ENCODE data around the gene ACTL8. TPM values are rescaled to one million over a fixed set of nuclear protein-coding genes. Genes with fewer than 3 reads are reported as not detected.

The ACTL8 gene
- total RNA-seq, 4 donors from 2014 or later = not detected

- H3K27ac ChIP-seq = no peak overlapping the region
- H3K4me1 ChIP-seq = no peaks in the 10 kb centered on the region
- no peaks in the 10 kb centered on the region for H3K36me3 ChIP-seq
- H3K9me3 ChIP-seq = peaks cover 0 to 14% (median 0%) of the 10 kb centered on the region in 4 donors
- no peak overlapping the region for H3K4me3 ChIP-seq
- TF ChIP-seq CTCF (IDR thresholded peaks at IDR 0.05) (no peak), EP300 (IDR thresholded peaks at IDR 0.05) (no peak), POLR2A (IDR thresholded peaks at IDR 0.05) (no peak)
- 48 to 51% methylated on average over 16 of the region's 16 CpGs for WGBS, 2 donors
- peaks cover 0 to 3% of the 10 kb centered on the region in 2 donors for H3K27me3 ChIP-seq
- DNase-seq (ENCODE audit: low spot score in 2 of 2) = peak in 1 of 2 donors; percentile 10
Observed at GRCh38 chr1:17765444-17766411, 10.6 kb downstream of the ACTL8 start.

- Histone ChIP-seq H3K27ac (no peak overlapping the region), H3K36me3 (no peaks in the 10 kb centered on the region), H3K27me3 (peaks cover 0 to 20% of the 10 kb centered on the region in 2 donors), H3K9me3 (no peaks in the 10 kb centered on the region), H3K4me3 (no peak overlapping the region), H3K4me1 (peaks cover 0 to 4% (median 0%) of the 10 kb centered on the region in 4 donors)
- WGBS, 2 donors = 63% methylated on average over 10 of the region's 10 CpGs
- peak in 1 of 2 donors; percentile 39 for DNase-seq (ENCODE audit: low spot score in 2 of 2)
- no peak for TF ChIP-seq CTCF (IDR thresholded peaks at IDR 0.05)
- no peak for TF ChIP-seq EP300 (IDR thresholded peaks at IDR 0.05)
Observed at GRCh38 chr1:17768651-17769241, 13.6 kb downstream of the ACTL8 start.

- Histone ChIP-seq H3K4me1 (peaks cover 0 to 4% (median 0%) of the 10 kb centered on the region in 4 donors), H3K27me3 (peaks cover 0 to 37% of the 10 kb centered on the region in 2 donors), H3K4me3 (no peak overlapping the region), H3K9me3 (no peaks in the 10 kb centered on the region), H3K27ac (no peak overlapping the region), H3K36me3 (no peaks in the 10 kb centered on the region)
- DNase-seq (ENCODE audit: low spot score in 2 of 2) = no peak
- TF ChIP-seq EP300 (IDR thresholded peaks at IDR 0.05) = no peak
- TF ChIP-seq CTCF (IDR thresholded peaks at IDR 0.05) = no peak
- WGBS, 2 donors = 91 to 92% methylated on average over 10 of the region's 10 CpGs
Observed at GRCh38 chr1:17770983-17771382, 15.8 kb downstream of the ACTL8 start.

- WGBS, 2 donors = 28 to 30% methylated on average over 14 of the region's 14 CpGs
- H3K4me1 ChIP-seq = peaks cover 0 to 4% (median 0%) of the 10 kb centered on the region in 4 donors
Observed at GRCh38 chr1:17772615-17773212, 17.6 kb downstream of the ACTL8 start.

More at GRCh38 chr1:17772615-17773212, 17.6 kb downstream of the ACTL8 start:
- H3K9me3 ChIP-seq = no peaks in the 10 kb centered on the region
- H3K27ac ChIP-seq = no peak overlapping the region
- peaks cover 0 to 46% of the 10 kb centered on the region in 2 donors for H3K27me3 ChIP-seq
- H3K4me3 ChIP-seq = no peak overlapping the region
- H3K36me3 ChIP-seq = no peaks in the 10 kb centered on the region
- no peak for DNase-seq (ENCODE audit: low spot score in 2 of 2)
- TF ChIP-seq EP300 (IDR thresholded peaks at IDR 0.05) (no peak), POLR2A (IDR thresholded peaks at IDR 0.05) (no peak), CTCF (IDR thresholded peaks at IDR 0.05) (no peak)

Data from tibial nerve (tissue), 4 donors.